ENCODE data around the gene C1QTNF8. TPM values are rescaled to one million over a fixed set of nuclear protein-coding genes. Genes with fewer than 3 reads are reported as not detected.

The C1QTNF8 gene
- total and polyA plus RNA-seq, 4 donors, result not detected

GRCh38 chr16:1073262-1073558, 22.8 kb downstream of the C1QTNF8 start:
- no peak for DNase-seq (ENCODE audit: low spot score)
- H3K36me3 ChIP-seq (ENCODE audit: control insufficient read depth in 4 of 4, insufficient read depth in 3 of 4, low read depth in 1 of 4, low read length in 3 of 4), result no peaks in the 10 kb centered on the region
- H3K9ac ChIP-seq (ENCODE audit: low read depth in 1 of 2, low read length in 2 of 2), result no peak overlapping the region
- peaks cover 0 to 52% (median 0%) of the 10 kb centered on the region in 4 donors for H3K27me3 ChIP-seq (ENCODE audit: control insufficient read depth in 4 of 4, insufficient read depth in 4 of 4, low read length in 3 of 4)
- H3K4me1 ChIP-seq (ENCODE audit: control insufficient read depth in 4 of 4, insufficient read depth in 4 of 4, low read length in 3 of 4), result peaks cover 4 to 17% (median 10%) of the 10 kb centered on the region in 4 donors
- 73% methylated on average over 13 of the region's 13 CpGs for whole genome bisulfite sequencing
- TF ChIP-seq MAX (IDR thresholded peaks at IDR 0.05) (no peak), RXRA (IDR thresholded peaks at IDR 0.05) (no peak), NR2F2 (IDR thresholded peaks at IDR 0.05) (no peak), FOXA2 (IDR thresholded peaks at IDR 0.05) (no peak), SP1 (IDR thresholded peaks at IDR 0.05) (no peak), HNF4A (conservative IDR thresholded peaks at IDR 0.05) (no peak), RAD21 (IDR thresholded peaks at IDR 0.05) (no peak), REST (IDR thresholded peaks at IDR 0.05) (no peak), EGR1 (IDR thresholded peaks at IDR 0.05; ENCODE audit: low read depth in 2 of 2) (no peak), HNF4G (IDR thresholded peaks at IDR 0.05) (no peak)
- no peaks in the 10 kb centered on the region for H3K9me3 ChIP-seq (ENCODE audit: control insufficient read depth in 4 of 4, low read length in 3 of 4)
- no peak overlapping the region for H3K27ac ChIP-seq (ENCODE audit: low read depth in 1 of 2, low read length in 2 of 2)
- no peak overlapping the region for H3K4me3 ChIP-seq (ENCODE audit: low read depth in 1 of 3, low read length in 3 of 3)

GRCh38 chr16:1072526-1073261, 23.4 kb downstream of the C1QTNF8 start, which contains the start of gene SSTR5:
SSTR5 (plus strand) TSS chr16:1072747; CDS start chr16:1078869, 6,122 bp downstream.
- no peak within 1 kb of the TSS for H3K27ac ChIP-seq (ENCODE audit: low read depth in 1 of 2, low read length in 2 of 2)
- no peaks in the 10 kb centered on the region for H3K36me3 ChIP-seq (ENCODE audit: control insufficient read depth in 4 of 4, insufficient read depth in 3 of 4, low read depth in 1 of 4, low read length in 3 of 4)
- peaks cover 0 to 56% (median 0%) of the 10 kb centered on the region in 4 donors for H3K27me3 ChIP-seq (ENCODE audit: control insufficient read depth in 4 of 4, insufficient read depth in 4 of 4, low read length in 3 of 4)
- TF ChIP-seq HNF4A (conservative IDR thresholded peaks at IDR 0.05), result no peak
- TF ChIP-seq SP1 (IDR thresholded peaks at IDR 0.05), result no peak
- TF ChIP-seq CTCF (IDR thresholded peaks at IDR 0.05; ENCODE audit: low read depth, low read length, missing input control), result no peak
- TF ChIP-seq REST (IDR thresholded peaks at IDR 0.05), result no peak
- no peak for TF ChIP-seq YY1 (IDR thresholded peaks at IDR 0.05)
- no peak for TF ChIP-seq TAF1 (conservative IDR thresholded peaks at IDR 0.05)
- TF ChIP-seq RAD21 (IDR thresholded peaks at IDR 0.05), result no peak
- no peak for TF ChIP-seq ATF3 (IDR thresholded peaks at IDR 0.05)
- TF ChIP-seq JUND (IDR thresholded peaks at IDR 0.05), result no peak
- no peak for TF ChIP-seq ZBTB33 (IDR thresholded peaks at IDR 0.05)
- TF ChIP-seq NR2F2 (IDR thresholded peaks at IDR 0.05), result no peak
- no peak for TF ChIP-seq GABPA (IDR thresholded peaks at IDR 0.05 in 1 of 2, conservative IDR thresholded peaks at IDR 0.05 in 1 of 2)
- no peak for TF ChIP-seq FOXA2 (IDR thresholded peaks at IDR 0.05)
- TF ChIP-seq RXRA (IDR thresholded peaks at IDR 0.05), result no peak
- TF ChIP-seq HNF4G (IDR thresholded peaks at IDR 0.05), result no peak
- no peak for TF ChIP-seq FOXA1 (IDR thresholded peaks at IDR 0.05)
- no peak for TF ChIP-seq MAX (IDR thresholded peaks at IDR 0.05)
- TF ChIP-seq EGR1 (IDR thresholded peaks at IDR 0.05; ENCODE audit: low read depth in 2 of 2), result no peak
- peaks cover 3 to 12% (median 7%) of the 10 kb centered on the region in 4 donors for H3K4me1 ChIP-seq (ENCODE audit: control insufficient read depth in 4 of 4, insufficient read depth in 4 of 4, low read length in 3 of 4)
- H3K9ac ChIP-seq (ENCODE audit: low read depth in 1 of 2, low read length in 2 of 2), result no peak within 1 kb of the TSS
- H3K9me3 ChIP-seq (ENCODE audit: control insufficient read depth in 4 of 4, low read length in 3 of 4), result no peaks in the 10 kb centered on the region
- 10% methylated on average over 59 of the region's 59 CpGs for WGBS
- no peak for DNase-seq (ENCODE audit: low spot score)
- H3K4me3 ChIP-seq (ENCODE audit: low read depth in 1 of 3, low read length in 3 of 3), result no peak within 1 kb of the TSS

Data from liver (tissue), 9 donors.